DOHH2 (cell line): ENCODE data around the gene RAB3IL1.

Experiments
- EZH2phosphoT487 ChIP-seq: fragments of 200-600 bp; sonication (generic); IDR thresholded peaks from 2 replicates; pipeline ENCODE4 v1.6.1; 2017; ENCODE audit warnings: borderline replicate concordance, mild to moderate bottlenecking, antibody characterized with exemption, low read length, moderate library complexity, mixed read lengths
- TF ChIP-seq, protein P1 (sequence below): fragments of 200-600 bp; sonication (generic); IDR thresholded peaks from one replicate; pipeline ENCODE4 v1.5.1; 2014; ENCODE audit warnings: antibody characterized with exemption, mild to moderate bottlenecking, low read depth, low read length; ENCODE audit not compliant: poor library complexity, severe bottlenecking

- TF ChIP-seq, protein P1, sequence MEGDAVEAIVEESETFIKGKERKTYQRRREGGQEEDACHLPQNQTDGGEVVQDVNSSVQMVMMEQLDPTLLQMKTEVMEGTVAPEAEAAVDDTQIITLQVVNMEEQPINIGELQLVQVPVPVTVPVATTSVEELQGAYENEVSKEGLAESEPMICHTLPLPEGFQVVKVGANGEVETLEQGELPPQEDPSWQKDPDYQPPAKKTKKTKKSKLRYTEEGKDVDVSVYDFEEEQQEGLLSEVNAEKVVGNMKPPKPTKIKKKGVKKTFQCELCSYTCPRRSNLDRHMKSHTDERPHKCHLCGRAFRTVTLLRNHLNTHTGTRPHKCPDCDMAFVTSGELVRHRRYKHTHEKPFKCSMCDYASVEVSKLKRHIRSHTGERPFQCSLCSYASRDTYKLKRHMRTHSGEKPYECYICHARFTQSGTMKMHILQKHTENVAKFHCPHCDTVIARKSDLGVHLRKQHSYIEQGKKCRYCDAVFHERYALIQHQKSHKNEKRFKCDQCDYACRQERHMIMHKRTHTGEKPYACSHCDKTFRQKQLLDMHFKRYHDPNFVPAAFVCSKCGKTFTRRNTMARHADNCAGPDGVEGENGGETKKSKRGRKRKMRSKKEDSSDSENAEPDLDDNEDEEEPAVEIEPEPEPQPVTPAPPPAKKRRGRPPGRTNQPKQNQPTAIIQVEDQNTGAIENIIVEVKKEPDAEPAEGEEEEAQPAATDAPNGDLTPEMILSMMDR: no peak
- TF ChIP-seq EZH2phosphoT487: no peak
These were observed 44.3 kb upstream of the RAB3IL1 start for GRCh38 chr11:61961570-61962212.
